HepG2 (cell line): ENCODE data around the gene TRIM66. TPM values are rescaled to one million over a fixed set of nuclear protein-coding genes. Genes with fewer than 3 reads are reported as not detected.

Source experiments
- ATAC-seq: fragments of 200-7000 bp; cut with Tn5 transposase; 3 replicates; pipeline ENCODE4 v1.9.1; 2020; ENCODE audit warnings: mild to moderate bottlenecking, moderate library complexity
- BruUV-seq: library from RNA; stranded (reverse); fragments of 400-500 nt; replicated peaks from 2 replicates; lab custom pipeline; 2021; lab: Mats Ljungman, UMichigan
- CTCF ChIA-PET: fragments of 300-600 bp; formaldehyde crosslinking; extraction: SDS; loops from one replicate; lab custom pipeline; 2021; ENCODE audit warnings: low total read pairs, inconsistent platforms, low intra/inter-chr PET ratio; lab: Yijun Ruan, JAX
- POLR2A ChIA-PET: fragments of 350-600 bp; sonication (Branson Sonifier 250); formaldehyde crosslinking; loops from one replicate; lab custom pipeline; 2020; ENCODE audit warnings: antibody characterized with exemption, inconsistent platforms; lab: Yijun Ruan, JAX
- DNase-seq: peaks from one replicate; pipeline ENCODE4 v3.0.0-alpha.2; 2015; ENCODE audit warnings: low spot score
- FAIRE-seq: peaks from 3 replicates; lab custom pipeline; 2011; peaks lifted over from hg19 to GRCh38; lab: Jason Lieb, UNC
- H2AFZ ChIP-seq: one replicate; pipeline ENCODE4 v1.6.1; 2011; ENCODE audit warnings: low read length, inconsistent platforms
- H3K27ac ChIP-seq: fragments of 300-600 bp; 3 replicates; pipeline ENCODE4 v1.8.0; 2011; ENCODE audit warnings: mixed run types, mild to moderate bottlenecking, mixed read lengths, low read length, inconsistent platforms; ENCODE audit not compliant: insufficient read depth; ENCODE audit errors: extremely low read length
- H3K27me3 ChIP-seq, 2 experiments: fragments of 200-600 bp in 1 of 2; 2 replicates in 1 of 2; 3 replicates in 1 of 2; pipeline versions ENCODE4 v1.6.0 to v1.8.0; 2011; ENCODE audit warnings: low read length in 2 of 2, mild to moderate bottlenecking in 2 of 2, moderate library complexity in 2 of 2, inconsistent platforms in 1 of 2; ENCODE audit not compliant: insufficient read depth in 2 of 2, control insufficient read depth in 1 of 2
- H3K36me3 ChIP-seq, 2 experiments: fragments of 200-600 bp in 1 of 2; replicated peaks in 1 of 2; 2 replicates in 1 of 2; 3 replicates in 1 of 2; pipeline versions ENCODE4 v1.5.1 to v1.8.0; 2011; ENCODE audit warnings: low read length in 2 of 2, inconsistent platforms in 1 of 2; ENCODE audit not compliant: insufficient read depth in 2 of 2, control insufficient read depth in 1 of 2
- H3K4me1 ChIP-seq: 2 replicates; pipeline ENCODE4 v1.5.1; 2012; ENCODE audit warnings: low read length, inconsistent platforms; ENCODE audit not compliant: insufficient read depth
- H3K4me2 ChIP-seq: 2 replicates; pipeline ENCODE4 v1.6.0; 2011; ENCODE audit warnings: low read depth, low read length, inconsistent platforms
- H3K4me3 ChIP-seq, 3 experiments: fragments of 200-600 bp in 1 of 3; sonication (generic), shearing (Covaris generic) in 1 of 3; replicated peaks in 1 of 3; 2 replicates each; pipeline ENCODE4 v1.5.1; 2011 to 2016; ENCODE audit warnings: low read length in 3 of 3, inconsistent platforms in 2 of 3, low read depth in 2 of 3, mild to moderate bottlenecking in 2 of 3, control low read depth in 1 of 3, mixed read lengths in 1 of 3; ENCODE audit not compliant: insufficient read depth in 1 of 3
- H3K79me2 ChIP-seq: one replicate; pipeline ENCODE4 v1.6.1; 2011; ENCODE audit warnings: low read length, inconsistent platforms; ENCODE audit not compliant: insufficient read depth
- H3K9ac ChIP-seq: 2 replicates; pipeline ENCODE4 v1.6.0; 2011; ENCODE audit warnings: mild to moderate bottlenecking, low read depth, low read length, inconsistent platforms; ENCODE audit not compliant: insufficient read depth
- H3K9me3 ChIP-seq: 2 replicates; pipeline ENCODE4 v1.5.1; 2012; ENCODE audit warnings: mild to moderate bottlenecking, low read length
- H4K20me1 ChIP-seq: 2 replicates; pipeline ENCODE4 v1.6.0; 2011; ENCODE audit warnings: inconsistent platforms, mild to moderate bottlenecking, low read length, moderate library complexity; ENCODE audit not compliant: insufficient read depth
- ATF3 ChIP-seq: sonication (generic); formaldehyde crosslinking; IDR thresholded peaks from 2 replicates; pipeline ENCODE4 v1.4.0; 2020; ENCODE audit warnings: missing genetic modification reagents
- CBX5 ChIP-seq: sonication (generic); formaldehyde crosslinking; IDR thresholded peaks from 2 replicates; pipeline ENCODE4 v1.4.0; 2020; ENCODE audit warnings: missing genetic modification reagents, borderline replicate concordance
- DPF2 ChIP-seq: sonication (generic); formaldehyde crosslinking; IDR thresholded peaks from 2 replicates; pipeline ENCODE4 v1.4.0; 2020; ENCODE audit warnings: mild to moderate bottlenecking, low read depth, missing genetic modification reagents, borderline replicate concordance
- DRAP1 ChIP-seq: IDR thresholded peaks from 2 replicates; pipeline ENCODE4 v1.6.1; 2016; ENCODE audit warnings: missing genetic modification reagents, missing compliant biosample characterization
- MLXIP ChIP-seq: sonication (generic); formaldehyde crosslinking; IDR thresholded peaks from 2 replicates; pipeline ENCODE4 v1.9.0; 2021; ENCODE audit warnings: missing genetic modification reagents, borderline replicate concordance
- PATZ1 ChIP-seq: sonication (generic); formaldehyde crosslinking; IDR thresholded peaks from 2 replicates; pipeline ENCODE4 v1.4.0; 2020; ENCODE audit warnings: missing genetic modification reagents
- SETDB1 ChIP-seq: sonication (generic); formaldehyde crosslinking; IDR thresholded peaks from 2 replicates; pipeline ENCODE4 v1.5.1; 2020; ENCODE audit warnings: missing genetic modification reagents, mild to moderate bottlenecking, borderline replicate concordance
- SIX1 ChIP-seq: sonication (generic); formaldehyde crosslinking; IDR thresholded peaks from 2 replicates; pipeline ENCODE4 v1.4.0; 2020; ENCODE audit warnings: missing genetic modification reagents, borderline replicate concordance
- SOX5 ChIP-seq: IDR thresholded peaks from 2 replicates; pipeline ENCODE4 v1.6.1; 2016; ENCODE audit warnings: borderline replicate concordance
- SP1 ChIP-seq, 2 experiments: fragments of 450-650 bp in 1 of 2; sonication (generic) in 1 of 2; formaldehyde crosslinking in 1 of 2; IDR thresholded peaks; 2 replicates each; pipeline versions ENCODE4 v1.4.0 to v1.6.1; 2016 to 2020; ENCODE audit warnings: missing genetic modification reagents in 1 of 2
- SRSF4 ChIP-seq: fragments of 200-400 bp; formaldehyde crosslinking; IDR thresholded peaks from one replicate; pipeline ENCODE4 v1.6.1; 2018; ENCODE audit warnings: mild to moderate bottlenecking, low read depth, low read length, moderate library complexity; ENCODE audit not compliant: poor library complexity, severe bottlenecking
- ZNF34 ChIP-seq: sonication (generic); formaldehyde crosslinking; IDR thresholded peaks from 2 replicates; pipeline ENCODE4 v1.4.0; 2020; ENCODE audit warnings: mild to moderate bottlenecking, missing genetic modification reagents, borderline replicate concordance
- ZNF839 ChIP-seq: sonication (generic); formaldehyde crosslinking; IDR thresholded peaks from 2 replicates; pipeline ENCODE4 v1.4.0; 2020; ENCODE audit warnings: missing genetic modification reagents, mild to moderate bottlenecking, borderline replicate concordance
- ZNF879 ChIP-seq: sonication (generic); formaldehyde crosslinking; IDR thresholded peaks from 2 replicates; pipeline ENCODE4 v1.8.1; 2023; ENCODE audit warnings: missing genetic modification reagents
- ZSCAN9 ChIP-seq: IDR thresholded peaks from 2 replicates; pipeline ENCODE4 v1.6.1; 2016; ENCODE audit warnings: borderline replicate concordance
- WGBS: methylation state at CpG from one replicate; pipeline ENCODE4 v1.1.6; 2017; ENCODE audit warnings: low lambda C conversion rate; 5-methylcytosine and 5-hydroxymethylcytosine counted together
- in situ Hi-C: cut with HindIII; loops from 2 replicates; pipeline ENCODE4 v1.10.0; 2017; ENCODE audit warnings: low pct_unique_long_range_greater_than_20kb; ENCODE audit not compliant: extremely low pct_ligation_motif_present
- intact Hi-C: fragments of 100-400 bp; cut with micrococcal nuclease; formaldehyde crosslinking; loops from one replicate; pipeline ENCODE4 v1.10.0; 2022; ENCODE audit not compliant: unreplicated experiment
- polyA plus RNA-seq, 8 experiments: library from polyadenylated mRNA; depleted of rRNA in 3 of 8; stranded (reverse) in 7 of 8; unstranded in 1 of 8; fragments of >200 nt; fragmentation: Illumina TruSeq in 4 of 8; extraction: Trizol in 4 of 8; gene quantifications; 2 replicates each; pipeline versions ENCODE4 v1.2.1 to v1.2.3, GENCODE V29; 2011 to 2016; ENCODE audit warnings: low read depth in 4 of 8, missing spikeins in 1 of 8, mixed read lengths in 1 of 8; ENCODE audit not compliant: insufficient read depth in 1 of 8
- total RNA-seq, 5 experiments: library from RNA; depleted of rRNA; stranded (reverse); fragments of >200 nt; fragmentation: Illumina TruSeq; extraction: Trizol; gene quantifications; 2 replicates each; pipeline ENCODE4 v1.2.3, GENCODE V29; 2016; ENCODE audit warnings: low read depth in 1 of 5

The TRIM66 gene
- total and polyA plus RNA-seq, 2 of the 13 experiments (the other 11 are each of a cell fraction or from before 2014, with no cell fraction given), result 4.9 to 6.1 TPM

- peaks cover 2 to 7% of the 10 kb centered on the region in 2 experiments; a peak in 3 of 5 replicates for H3K36me3 ChIP-seq
Observed at GRCh38 chr11:8728563-8728962, 46.1 kb upstream of the TRIM66 start.

GRCh38 chr11:8726395-8726794 lies 43.9 kb upstream of the TRIM66 start:
- Histone ChIP-seq H3K4me1 (peaks cover 17% of the 10 kb centered on the region), H3K9ac (no peak overlapping the region), H3K4me3 (no peak overlapping the region), H2AFZ (no peak overlapping the region), H3K9me3 (no peaks in the 10 kb centered on the region), H3K36me3 (peaks cover 2 to 7% of the 10 kb centered on the region in 2 experiments; a peak in 3 of 5 replicates), H3K27ac (no peak overlapping the region), H3K4me2 (no peak overlapping the region), H3K27me3 (no peaks in the 10 kb centered on the region), H3K79me2 (no peaks in the 10 kb centered on the region), H4K20me1 (no peaks in the 10 kb centered on the region)
- in situ Hi-C loops (no loop called here), intact Hi-C loops (loop anchor here (5.0 kb wide), 1 partner anchor 621 kb away; no protein-coding TSS in a partner anchor)
- ATAC-seq, result no peak
- no peak for FAIRE-seq
- POLR2A ChIA-PET, result no interaction called here
- BruUV-seq, result no TSS peak
- no peak for DNase-seq
- 95% methylated on average over 4 of the region's 4 CpGs for WGBS
- CTCF ChIA-PET, result no interaction called here
- TF ChIP-seq ZNF34 (CRISPR knock-in tag) (no peak), MLXIP (no peak), ZNF879 (CRISPR knock-in tag) (no peak), SOX5 (CRISPR knock-in tag) (no peak), SIX1 (no peak), SP1 (IDR thresholded peaks at IDR 0.05) (no peak), SP1 (CRISPR knock-in tag; IDR thresholded peaks at IDR 0.05) (no peak), ZSCAN9 (CRISPR knock-in tag) (no peak), PATZ1 (no peak)

More at GRCh38 chr11:8728563-8728962, 46.1 kb upstream of the TRIM66 start:
- Histone ChIP-seq H3K27ac (no peak overlapping the region), H3K79me2 (no peaks in the 10 kb centered on the region), H2AFZ (no peak overlapping the region), H3K4me3 (no peak overlapping the region), H4K20me1 (no peaks in the 10 kb centered on the region), H3K4me2 (no peak overlapping the region), H3K27me3 (no peaks in the 10 kb centered on the region), H3K9ac (no peak overlapping the region), H3K9me3 (no peaks in the 10 kb centered on the region), H3K4me1 (peaks cover 13% of the 10 kb centered on the region)
- DNase-seq, result no peak
- WGBS, result 79% methylated on average over 4 of the region's 4 CpGs
- FAIRE-seq, result no peak
- CTCF ChIA-PET, result no interaction called here
- intact Hi-C loops (loop anchor here (5.0 kb wide), 1 partner anchor 619 kb away; no protein-coding TSS in a partner anchor), in situ Hi-C loops (no loop called here)
- ATAC-seq, result no peak
- no peak for TF ChIP-seq SETDB1
- TF ChIP-seq DRAP1, result no peak
- no peak for TF ChIP-seq DPF2 (CRISPR knock-in tag)
- no peak for TF ChIP-seq ATF3 (CRISPR knock-in tag)
- no peak for TF ChIP-seq ZNF839
- no peak for TF ChIP-seq SRSF4
- no peak for TF ChIP-seq CBX5 (CRISPR knock-in tag)
- no TSS peak for BruUV-seq
- POLR2A ChIA-PET, result interaction anchor here (2.0 kb wide), 1 partner anchor 40 kb away, joined by 4 read pairs; no protein-coding TSS in a partner anchor
